ENCODE results near the gene ARFGAP2.

- TF ChIP-seq POLR2A (IDR thresholded peaks at IDR 0.05) = no peak
- TF ChIP-seq CTCF (IDR thresholded peaks at IDR 0.05) = no peak
- TF ChIP-seq EP300 (IDR thresholded peaks at IDR 0.05) = no peak
Measured at GRCh38 chr11:47208628-47209027, 31.9 kb upstream of the ARFGAP2 start.
